ENCODE data around the gene ITPR2.
"Not testable (repeated sequence)": the region's sequence is repeated elsewhere in the genome, so short reads cannot be mapped to it uniquely, and the experiment has no call there.

ITPR2 gene

DNA sequence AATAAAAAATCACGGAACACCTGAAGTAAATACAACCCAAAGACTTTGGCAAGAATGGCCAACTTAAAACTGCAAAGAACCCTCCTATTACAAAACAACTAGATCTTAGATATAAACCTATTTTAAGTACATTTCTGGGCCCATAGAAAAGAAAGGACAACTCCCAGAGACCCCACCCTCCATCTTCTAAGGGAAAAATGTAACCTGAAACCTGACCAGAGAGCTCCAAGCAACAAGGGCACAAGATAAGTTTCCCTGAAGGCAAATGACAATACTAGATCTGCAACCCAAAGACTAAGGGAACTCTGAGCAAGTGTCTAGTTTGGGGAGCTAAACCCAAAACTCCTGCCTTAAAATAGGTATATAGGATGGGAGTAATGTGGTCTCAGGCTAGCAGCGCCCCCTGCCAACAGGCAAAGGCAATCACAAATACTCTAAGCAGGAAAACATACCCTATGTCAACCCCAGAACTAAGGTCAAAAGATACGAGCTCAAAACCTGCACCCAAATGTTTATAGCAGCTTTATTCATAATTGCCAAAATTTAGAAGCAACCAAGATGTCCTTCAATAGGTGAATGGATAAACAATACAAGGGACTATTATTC is 218.9 kb downstream of the ITPR2 start:
- no peak for DNase-seq

GRCh38 chr12:26612203-26612602 is 220.8 kb downstream of the ITPR2 start:
- DNase-seq = no peak

GRCh38 chr12:26611598-26611997 is 221.4 kb downstream of the ITPR2 start:
- DNase-seq = no peak

- no peak for DNase-seq
These were observed 222.2 kb downstream of the ITPR2 start for GRCh38 chr12:26610774-26611173.

DNA sequence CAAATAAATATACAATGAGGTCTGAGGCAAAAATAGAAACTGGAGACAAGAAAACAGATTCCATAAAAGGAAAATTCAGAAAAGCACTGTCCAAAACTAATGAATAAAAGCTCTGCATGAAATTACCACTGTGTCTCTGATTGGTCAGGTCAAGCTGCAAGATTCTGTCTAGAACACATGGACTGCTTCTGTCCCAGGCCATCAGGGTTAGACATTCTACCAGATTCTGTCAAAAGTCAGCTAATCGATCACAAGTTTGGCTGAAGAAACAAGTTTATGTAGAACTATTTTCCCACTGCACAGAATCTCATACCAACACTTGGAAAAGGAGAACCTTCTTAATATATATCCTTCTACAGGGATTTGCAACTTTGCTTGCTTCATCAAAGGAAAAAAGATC is 223.0 kb downstream of the ITPR2 start:
- DNase-seq = no peak

- no peak for DNase-seq
These were observed 224.3 kb downstream of the ITPR2 start for GRCh38 chr12:26608706-26609105.

DNA sequence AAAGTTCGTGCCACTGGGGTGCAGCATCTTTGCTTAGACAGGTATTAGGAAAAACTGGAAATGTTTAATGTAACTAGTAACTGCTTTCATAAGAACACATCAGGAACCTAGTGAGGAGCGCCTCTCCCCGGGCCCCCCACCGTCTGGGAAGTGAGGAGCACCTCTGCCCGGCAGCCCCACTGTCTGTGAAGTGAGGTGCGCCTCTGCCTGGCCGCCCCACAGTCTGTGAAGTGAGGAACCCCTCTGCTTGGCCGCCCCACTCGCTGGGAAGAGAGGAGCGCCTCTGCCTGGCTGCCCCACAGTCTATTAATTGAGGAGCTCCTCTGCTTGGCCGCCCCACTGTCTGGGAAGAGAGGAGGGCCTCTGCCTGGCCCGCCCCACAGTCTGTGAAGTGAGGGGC is 224.7 kb downstream of the ITPR2 start:
- no peak for DNase-seq

DNA sequence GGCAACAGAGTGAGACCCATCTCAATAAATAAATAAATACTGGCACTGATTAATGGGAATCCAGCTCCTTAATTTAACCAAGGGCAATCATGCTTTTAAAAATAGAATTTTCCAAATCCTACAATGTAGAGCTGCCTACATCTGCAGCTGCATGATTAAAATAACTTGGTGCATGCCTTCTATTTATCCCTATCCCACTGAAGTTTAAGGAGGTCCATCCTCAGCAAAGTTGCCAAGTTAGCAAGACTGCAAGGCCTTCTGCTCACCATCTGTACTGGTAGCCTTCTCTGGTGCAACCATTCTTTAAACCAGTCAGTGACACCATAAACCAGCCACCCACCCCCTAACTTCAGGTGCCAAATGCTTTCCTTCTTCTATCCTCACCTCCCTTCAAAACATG is 226.1 kb downstream of the ITPR2 start:
- DNase-seq = no peak

DNA sequence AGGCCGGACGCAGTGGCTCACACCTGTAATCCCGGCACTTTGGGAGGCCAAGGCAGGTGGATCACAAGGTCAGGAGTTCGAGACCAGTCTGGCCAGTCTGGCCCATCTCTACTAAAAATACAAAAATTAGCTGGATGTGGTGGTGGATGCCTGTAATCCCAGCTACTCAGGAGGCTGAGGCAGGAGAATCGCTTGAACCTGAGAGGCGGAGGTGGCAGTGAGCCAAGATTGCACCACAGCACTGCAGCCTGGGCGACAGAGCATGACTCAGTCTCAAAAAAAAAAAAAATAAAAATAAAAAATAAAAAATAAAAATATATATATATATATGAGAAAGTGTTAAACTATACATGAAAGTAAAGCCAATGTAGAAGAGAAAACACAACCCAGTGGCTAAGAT is 228.2 kb downstream of the ITPR2 start:
- not testable (repeated sequence) for DNase-seq

DNA sequence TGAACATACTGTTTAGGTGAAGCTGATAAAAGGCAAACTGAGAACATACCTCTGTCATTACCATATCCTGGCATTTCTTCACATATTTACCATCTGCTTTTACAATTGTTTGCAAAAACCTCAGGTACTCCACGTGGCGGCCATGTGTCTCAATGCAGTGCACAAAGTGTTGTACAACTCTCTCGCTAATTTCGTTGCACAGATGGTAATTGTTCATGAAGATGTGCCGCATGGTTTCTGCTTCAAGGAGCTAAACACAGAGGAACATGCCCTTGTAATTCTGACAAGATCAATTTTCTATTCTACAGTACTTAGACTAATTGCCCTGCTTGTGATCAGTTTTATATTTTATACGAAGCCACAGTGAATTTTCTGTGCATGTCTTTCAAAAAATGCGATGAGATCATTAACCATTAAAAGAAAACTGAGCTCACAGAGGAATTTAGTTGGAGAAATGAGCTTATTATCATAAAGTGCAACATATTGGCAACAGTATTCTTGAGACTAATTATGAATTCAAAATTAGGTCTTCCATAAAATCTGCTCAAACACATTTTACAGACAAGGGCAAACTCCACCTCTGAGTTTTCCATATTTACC is 233.8 kb downstream of the ITPR2 start:
- no peak for DNase-seq

GRCh38 chr12:26595806-26596205 is 237.2 kb downstream of the ITPR2 start:
- DNase-seq = no peak

- no peak for DNase-seq
These were observed 252.4 kb downstream of the ITPR2 start for GRCh38 chr12:26580619-26581018.

DNA sequence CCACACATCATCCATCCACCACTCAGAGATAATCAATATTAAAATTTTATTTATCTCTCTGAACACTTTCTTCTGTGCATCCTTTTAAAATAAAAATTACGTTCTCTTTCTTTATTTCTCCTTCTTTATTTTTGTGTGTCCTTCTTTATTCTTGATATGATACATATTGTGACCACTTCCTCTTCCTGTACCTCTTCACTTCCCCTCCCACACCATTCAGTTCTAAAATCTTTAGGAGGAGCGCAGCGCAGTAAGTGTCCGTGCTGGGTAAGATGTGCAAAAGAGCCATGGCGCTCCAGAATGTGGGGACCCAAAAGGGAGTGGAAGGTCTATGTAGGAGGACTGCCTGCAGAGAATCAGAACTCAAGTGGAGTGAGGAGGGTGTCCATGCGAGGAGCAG is 256.7 kb downstream of the ITPR2 start:
- no peak for DNase-seq

GRCh38 chr12:26573225-26573909 is 259.6 kb downstream of the ITPR2 start:
- DNase-seq = no peak

- DNase-seq = no peak
These were observed 260.9 kb downstream of the ITPR2 start for GRCh38 chr12:26572137-26572536.

DNA sequence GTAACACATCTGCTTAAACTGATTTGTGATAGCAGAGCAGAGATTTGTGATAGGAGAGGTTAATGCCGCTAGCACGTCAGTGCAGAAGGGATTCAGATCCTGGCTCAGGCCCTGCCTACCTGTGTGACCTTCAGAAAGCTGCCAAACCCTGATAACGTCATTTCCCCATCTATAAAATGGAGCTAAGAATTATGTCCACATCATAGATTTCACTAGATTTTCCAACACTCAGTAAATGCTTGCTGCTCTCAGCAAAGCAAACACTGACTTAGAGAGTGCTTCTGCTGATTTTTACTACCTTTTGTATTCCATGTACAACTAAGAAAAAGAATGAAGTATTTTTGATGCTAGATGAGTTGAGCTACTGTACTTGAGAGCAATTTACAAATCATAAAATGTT is 261.4 kb downstream of the ITPR2 start:
- no peak for DNase-seq

DNA sequence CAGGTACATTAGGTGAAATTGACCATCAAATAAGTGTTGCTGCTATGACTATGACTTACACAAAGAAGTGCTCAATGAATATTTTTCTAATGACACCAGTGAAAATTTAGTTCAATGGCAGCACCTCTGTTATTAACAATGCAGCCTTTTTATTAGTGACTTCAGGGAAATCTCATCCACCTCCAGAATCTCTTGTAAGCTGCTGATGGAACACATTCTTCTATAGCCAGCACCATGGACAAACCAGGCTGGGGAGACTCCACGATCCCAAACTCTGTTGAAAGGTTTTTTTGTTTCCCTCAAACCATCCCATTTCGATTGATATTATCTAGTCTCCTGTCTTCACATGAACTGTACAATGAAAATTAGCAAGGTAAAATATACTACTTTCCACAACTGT is 265.9 kb downstream of the ITPR2 start:
- DNase-seq = no peak

DNA sequence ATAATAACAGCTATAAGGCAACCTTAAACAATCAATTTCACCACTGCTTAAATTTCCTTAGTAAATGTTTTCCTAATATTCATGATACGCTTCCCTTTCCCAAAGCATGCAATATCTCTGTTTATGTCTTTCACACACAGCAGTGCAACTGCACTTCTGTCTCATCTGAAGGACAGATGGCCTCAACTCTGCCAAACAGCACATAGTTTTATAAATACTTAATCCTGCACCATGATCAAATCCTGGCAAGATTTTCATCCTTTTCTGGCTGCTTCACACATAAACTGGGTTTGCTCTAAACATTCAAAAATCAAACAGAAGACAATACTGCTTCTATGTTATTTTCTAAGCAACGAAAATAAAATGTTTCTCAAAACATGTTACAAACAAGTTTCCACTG is 266.3 kb downstream of the ITPR2 start:
- DNase-seq = no peak

DNA sequence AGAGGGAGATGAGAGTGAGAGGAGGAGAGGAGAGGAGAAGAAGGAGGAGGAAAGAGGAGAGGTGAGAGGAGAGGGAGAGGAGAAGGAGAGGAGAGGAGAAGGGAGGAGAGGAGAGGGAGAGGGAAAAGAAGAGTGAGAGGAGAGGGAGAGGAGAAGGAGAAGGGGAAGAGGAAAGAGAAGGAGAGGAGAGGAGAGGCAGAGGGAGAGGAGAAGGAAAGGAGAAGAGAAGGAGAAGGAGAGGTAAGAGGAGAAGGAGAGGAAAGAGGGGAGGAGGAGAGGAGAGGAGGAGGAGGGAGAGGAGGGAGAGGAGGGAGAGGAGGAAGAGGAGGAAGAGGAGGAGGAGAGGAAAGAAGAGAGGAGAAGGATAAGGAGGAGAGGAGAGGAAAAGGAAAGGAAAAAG is 266.8 kb downstream of the ITPR2 start:
- DNase-seq = no peak

GRCh38 chr12:26564391-26564790 is 268.6 kb downstream of the ITPR2 start:
- no peak for DNase-seq

DNA sequence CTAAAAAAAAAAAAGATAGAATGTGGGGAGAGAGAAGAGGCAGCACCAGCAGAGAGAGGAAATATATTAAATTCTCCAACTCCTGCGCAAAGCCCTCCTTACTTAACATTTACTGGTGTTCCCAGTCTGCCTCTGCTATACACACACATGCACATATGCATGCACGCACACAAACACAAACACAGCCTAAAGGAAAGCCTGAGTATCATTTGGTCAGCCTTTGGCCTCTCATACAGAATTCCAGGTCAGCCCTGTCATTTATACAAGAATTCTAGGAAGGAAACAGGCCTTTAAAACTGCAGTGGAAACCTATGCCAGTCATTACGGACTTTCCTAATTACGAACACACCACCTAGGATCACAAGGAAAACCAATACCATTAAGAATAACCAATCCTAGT is 269.4 kb downstream of the ITPR2 start:
- DNase-seq = no peak

DNA sequence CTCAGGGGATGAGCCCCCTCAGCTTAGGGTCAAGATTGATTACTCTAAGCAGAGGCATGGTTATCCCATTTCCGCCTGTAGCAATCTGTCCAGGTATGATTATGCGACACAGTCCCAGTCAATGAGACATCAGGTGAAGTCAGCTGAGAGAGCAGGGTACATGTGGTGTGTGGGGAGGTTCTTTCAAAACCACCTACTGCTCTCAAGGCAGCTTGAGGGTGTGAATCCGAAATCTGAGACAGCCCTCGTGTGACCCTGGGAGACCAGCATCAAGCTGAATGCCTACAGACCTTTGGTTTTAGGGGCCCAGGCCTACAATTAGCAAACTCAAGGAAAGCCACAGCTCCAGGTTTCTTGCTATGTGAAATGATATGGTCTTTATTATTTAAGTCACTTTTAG is 275.7 kb downstream of the ITPR2 start:
- DNase-seq = no peak

DNA sequence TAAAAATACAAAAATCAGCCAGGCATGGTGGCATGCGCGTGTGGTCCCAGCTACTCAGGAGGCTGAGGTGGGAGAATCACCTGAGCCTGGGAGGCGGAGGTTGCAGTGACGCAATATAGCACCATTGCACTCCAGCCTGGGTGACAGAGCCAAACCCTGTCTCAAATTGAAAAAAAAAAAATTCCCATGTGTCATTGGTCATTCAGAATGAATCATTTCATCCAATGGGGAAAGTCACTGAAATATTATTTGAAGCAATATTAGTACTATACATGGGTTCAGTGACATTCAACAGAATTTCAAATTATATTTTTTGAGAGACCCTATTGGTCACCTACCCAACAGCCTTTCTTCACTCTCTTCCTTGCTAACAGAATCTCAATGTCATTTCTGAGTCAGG is 276.1 kb downstream of the ITPR2 start:
- DNase-seq = no peak

- DNase-seq = no peak
These were observed 277.9 kb downstream of the ITPR2 start for GRCh38 chr12:26555139-26555538.

GRCh38 chr12:26554332-26554731 is 278.7 kb downstream of the ITPR2 start:
- no peak for DNase-seq

Data from NCI-H1417 treated with DMSO at 0.1 percent for 48 hours (cell line).